Measurements from ENCODE around the gene MAP4K3. TPM values are rescaled to one million over a fixed set of nuclear protein-coding genes. Genes with fewer than 3 reads are reported as not detected.

Gene MAP4K3
- total RNA-seq, 2 experiments from 2014 or later: 12.4 to 17.5 TPM

DNA sequence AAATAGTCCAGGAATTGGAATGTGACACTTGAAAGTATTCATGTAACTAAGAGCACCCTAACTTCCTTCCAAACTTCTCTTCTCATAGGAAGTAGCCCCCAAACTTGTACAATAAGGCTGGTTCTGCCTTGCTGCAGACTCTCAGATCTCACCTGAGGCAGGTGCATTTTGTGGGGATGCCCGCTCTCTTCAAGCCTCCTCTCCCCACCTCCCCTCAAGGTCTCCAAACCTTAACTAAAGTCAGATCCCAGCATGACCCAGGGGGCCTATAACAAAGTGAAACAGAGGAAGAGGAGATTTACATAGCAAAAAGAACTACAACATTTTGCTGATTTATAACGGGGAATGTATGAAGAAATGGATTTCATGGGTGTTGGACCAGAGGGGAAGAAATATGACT, 216.9 kb downstream of the MAP4K3 start:
- POLR2A ChIA-PET: no interaction called here
- Histone ChIP-seq H2AFZ (ENCODE audit: low read length) (no peak overlapping the region), H4K20me1 (ENCODE audit: insufficient read depth, low read length) (no peaks in the 10 kb centered on the region), H3K4me1 (ENCODE audit: insufficient read depth, low read length, poor library complexity, severe bottlenecking) (no peaks in the 10 kb centered on the region), H3K79me2 (ENCODE audit: insufficient read depth, low read depth, low read length) (no peaks in the 10 kb centered on the region), H3K27ac (ENCODE audit: low read depth, low read length, poor library complexity, severe bottlenecking) (no peak overlapping the region), H3K9me2 (ENCODE audit: insufficient read depth, low read length) (0 out of 2 replicates have a peak, but pooled peaks cover 1% of the 10 kb centered on the region), H3K4me3 (ENCODE audit: low read depth, low read length, poor library complexity, severe bottlenecking) (no peak overlapping the region), H3K36me3 (ENCODE audit: insufficient read depth, low read length) (no peaks in the 10 kb centered on the region), H3K9me3 (ENCODE audit: low read length) (no peaks in the 10 kb centered on the region), H3K4me2 (ENCODE audit: low read length) (no peak overlapping the region)
- intact Hi-C loops (cut with micrococcal nuclease; ENCODE audit: unreplicated experiment): no loop called here
- no TSS peak for BruUV-seq (replicated peaks)
- TF ChIP-seq EZH2phosphoT487 (IDR thresholded peaks at IDR 0.05; ENCODE audit: borderline replicate concordance, low read depth, low read length): no peak
- TF ChIP-seq, protein P1, sequence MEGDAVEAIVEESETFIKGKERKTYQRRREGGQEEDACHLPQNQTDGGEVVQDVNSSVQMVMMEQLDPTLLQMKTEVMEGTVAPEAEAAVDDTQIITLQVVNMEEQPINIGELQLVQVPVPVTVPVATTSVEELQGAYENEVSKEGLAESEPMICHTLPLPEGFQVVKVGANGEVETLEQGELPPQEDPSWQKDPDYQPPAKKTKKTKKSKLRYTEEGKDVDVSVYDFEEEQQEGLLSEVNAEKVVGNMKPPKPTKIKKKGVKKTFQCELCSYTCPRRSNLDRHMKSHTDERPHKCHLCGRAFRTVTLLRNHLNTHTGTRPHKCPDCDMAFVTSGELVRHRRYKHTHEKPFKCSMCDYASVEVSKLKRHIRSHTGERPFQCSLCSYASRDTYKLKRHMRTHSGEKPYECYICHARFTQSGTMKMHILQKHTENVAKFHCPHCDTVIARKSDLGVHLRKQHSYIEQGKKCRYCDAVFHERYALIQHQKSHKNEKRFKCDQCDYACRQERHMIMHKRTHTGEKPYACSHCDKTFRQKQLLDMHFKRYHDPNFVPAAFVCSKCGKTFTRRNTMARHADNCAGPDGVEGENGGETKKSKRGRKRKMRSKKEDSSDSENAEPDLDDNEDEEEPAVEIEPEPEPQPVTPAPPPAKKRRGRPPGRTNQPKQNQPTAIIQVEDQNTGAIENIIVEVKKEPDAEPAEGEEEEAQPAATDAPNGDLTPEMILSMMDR (conservative IDR thresholded peaks at IDR 0.05; ENCODE audit: low read length): no peak
- CTCF ChIA-PET (ENCODE audit: unreplicated experiment): no interaction called here
- DNase-seq (ENCODE audit: low spot score): no peak

DNA sequence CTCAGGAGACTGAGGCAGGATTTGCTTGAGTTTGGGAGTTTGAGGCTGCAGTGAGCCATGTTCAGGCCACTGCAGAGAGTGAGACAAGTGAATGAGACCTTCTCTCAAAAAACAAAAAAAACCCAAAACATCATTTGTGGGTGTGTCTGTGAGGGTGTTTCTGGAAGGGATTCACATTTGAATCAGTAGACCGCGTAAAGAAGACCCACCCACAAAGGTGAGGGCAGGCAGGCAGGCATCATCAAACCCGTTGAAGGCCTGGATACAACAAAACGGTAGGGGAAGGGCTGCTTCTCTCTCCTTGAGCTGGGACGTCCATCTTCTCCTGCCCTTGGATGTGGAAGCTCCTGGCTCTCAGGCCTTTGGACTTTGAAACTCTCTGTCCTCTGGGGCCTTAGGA, 218.7 kb downstream of the MAP4K3 start:
- 0 out of 2 replicates have a peak, but pooled peaks cover 3% of the 10 kb centered on the region for H3K9me2 ChIP-seq (ENCODE audit: insufficient read depth, low read length)
- no peaks in the 10 kb centered on the region for H4K20me1 ChIP-seq (ENCODE audit: insufficient read depth, low read length)
- no peak overlapping the region for H3K4me2 ChIP-seq (ENCODE audit: low read length)
- no TSS peak for BruUV-seq (replicated peaks)
- TF ChIP-seq EZH2phosphoT487 (IDR thresholded peaks at IDR 0.05; ENCODE audit: borderline replicate concordance, low read depth, low read length): no peak
- TF ChIP-seq, protein P1 (conservative IDR thresholded peaks at IDR 0.05; ENCODE audit: low read length): no peak
- H3K36me3 ChIP-seq (ENCODE audit: insufficient read depth, low read length): no peaks in the 10 kb centered on the region
- H3K79me2 ChIP-seq (ENCODE audit: insufficient read depth, low read depth, low read length): no peaks in the 10 kb centered on the region
- intact Hi-C loops (cut with micrococcal nuclease; ENCODE audit: unreplicated experiment): no loop called here
- no peaks in the 10 kb centered on the region for H3K4me1 ChIP-seq (ENCODE audit: insufficient read depth, low read length, poor library complexity, severe bottlenecking)
- H3K9me3 ChIP-seq (ENCODE audit: low read length): no peaks in the 10 kb centered on the region
- no peak overlapping the region for H3K4me3 ChIP-seq (ENCODE audit: low read depth, low read length, poor library complexity, severe bottlenecking)
- ChIA-PET CTCF (ENCODE audit: unreplicated experiment) (no interaction called here), POLR2A (interaction anchor here (0.7 kb wide), 1 partner anchor 113 kb away, joined by 3 read pairs; no protein-coding TSS in a partner anchor)
- no peak overlapping the region for H3K27ac ChIP-seq (ENCODE audit: low read depth, low read length, poor library complexity, severe bottlenecking)
- no peak for DNase-seq (ENCODE audit: low spot score)
- no peak overlapping the region for H2AFZ ChIP-seq (ENCODE audit: low read length)

DNA sequence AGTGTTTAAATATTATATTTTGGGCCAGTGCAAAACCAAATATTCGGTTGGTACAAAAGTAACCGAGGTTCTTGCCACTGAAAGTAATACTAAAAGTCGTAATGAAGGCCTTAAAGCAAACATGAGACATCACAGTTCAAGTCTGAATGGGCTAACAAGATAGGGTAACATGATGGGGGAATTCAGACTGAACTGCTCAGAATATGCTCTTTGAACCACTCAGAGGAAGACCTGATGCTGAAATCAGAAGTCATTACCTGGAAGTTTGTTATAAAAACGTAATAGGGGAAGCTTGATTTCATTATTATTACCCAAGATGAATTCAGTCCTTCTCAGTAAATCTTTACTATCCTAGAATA, 219.9 kb downstream of the MAP4K3 start:
- Histone ChIP-seq H3K79me2 (ENCODE audit: insufficient read depth, low read depth, low read length) (no peaks in the 10 kb centered on the region), H3K27ac (ENCODE audit: low read depth, low read length, poor library complexity, severe bottlenecking) (no peak overlapping the region), H3K9me2 (ENCODE audit: insufficient read depth, low read length) (0 out of 2 replicates have a peak, but pooled peaks cover 3% of the 10 kb centered on the region), H4K20me1 (ENCODE audit: insufficient read depth, low read length) (no peaks in the 10 kb centered on the region), H3K4me2 (ENCODE audit: low read length) (no peak overlapping the region), H3K4me3 (ENCODE audit: low read depth, low read length, poor library complexity, severe bottlenecking) (no peak overlapping the region), H3K36me3 (ENCODE audit: insufficient read depth, low read length) (no peaks in the 10 kb centered on the region), H3K4me1 (ENCODE audit: insufficient read depth, low read length, poor library complexity, severe bottlenecking) (no peaks in the 10 kb centered on the region), H3K9me3 (ENCODE audit: low read length) (no peaks in the 10 kb centered on the region), H2AFZ (ENCODE audit: low read length) (no peak overlapping the region)
- TF ChIP-seq, protein P1 (conservative IDR thresholded peaks at IDR 0.05; ENCODE audit: low read length): no peak
- no peak for TF ChIP-seq EZH2phosphoT487 (IDR thresholded peaks at IDR 0.05; ENCODE audit: borderline replicate concordance, low read depth, low read length)
- no TSS peak for BruUV-seq (replicated peaks)
- ChIA-PET CTCF (ENCODE audit: unreplicated experiment) (no interaction called here), POLR2A (no interaction called here)
- intact Hi-C loops (cut with micrococcal nuclease; ENCODE audit: unreplicated experiment): no loop called here
- no peak for DNase-seq (ENCODE audit: low spot score)
